ENCODE data around the gene HDAC5.
A peak's percentile ranks its signal among the peaks of the same experiment; 100 is the strongest.
"Not testable (repeated sequence)": the region's sequence is repeated elsewhere in the genome, so short reads cannot be mapped to it uniquely, and the experiment has no call there.

The HDAC5 gene

GRCh38 chr17:44111777-44112176 is 11.7 kb downstream of the HDAC5 start:
- peak overlapping the region; percentile 73 for H3K4me3 ChIP-seq
- no peaks in the 10 kb centered on the region for H3K9me3 ChIP-seq
- TF ChIP-seq Cebpa-rat (IDR thresholded peaks at IDR 0.05) = no peak
- H3K27me3 ChIP-seq = no peaks in the 10 kb centered on the region
- H3K4me2 ChIP-seq = peak overlapping the region; percentile 99
- H3K4me1 ChIP-seq = peaks cover 97% of the 10 kb centered on the region
- peak overlapping the region; percentile 85 for H3K9ac ChIP-seq
- peaks cover 90% of the 10 kb centered on the region for H4K20me1 ChIP-seq
- peak overlapping the region; percentile 88 for H3K27ac ChIP-seq
- peaks cover 50% of the 10 kb centered on the region for H3K36me3 ChIP-seq

- Histone ChIP-seq H3K4me1 (peaks cover 97% of the 10 kb centered on the region), H3K27ac (peak overlapping the region; percentile 88), H3K4me2 (peak overlapping the region; percentile 99), H4K20me1 (peaks cover 90% of the 10 kb centered on the region), H3K36me3 (peaks cover 43% of the 10 kb centered on the region), H3K4me3 (peak overlapping the region; percentile 73), H3K27me3 (no peaks in the 10 kb centered on the region), H3K9me3 (no peaks in the 10 kb centered on the region), H3K9ac (peak overlapping the region; percentile 85)
- TF ChIP-seq Cebpa-rat (IDR thresholded peaks at IDR 0.05) = no peak
These were observed 12.4 kb downstream of the HDAC5 start for GRCh38 chr17:44110823-44111633.

GRCh38 chr17:44110011-44110686 is 13.3 kb downstream of the HDAC5 start:
- Histone ChIP-seq H3K4me3 (peak overlapping the region; percentile 73), H3K27ac (peak overlapping the region; percentile 88), H4K20me1 (peaks cover 90% of the 10 kb centered on the region), H3K36me3 (peaks cover 40% of the 10 kb centered on the region), H3K27me3 (no peaks in the 10 kb centered on the region), H3K9ac (peak overlapping the region; percentile 85), H3K9me3 (no peaks in the 10 kb centered on the region), H3K4me2 (peak overlapping the region; percentile 99), H3K4me1 (peaks cover 97% of the 10 kb centered on the region)
- TF ChIP-seq Cebpa-rat (IDR thresholded peaks at IDR 0.05) = no peak

GRCh38 chr17:44109312-44109630 is 14.2 kb downstream of the HDAC5 start:
- Histone ChIP-seq H3K4me1 (peaks cover 97% of the 10 kb centered on the region), H3K4me3 (peak overlapping the region; percentile 73), H3K9ac (peak overlapping the region; percentile 85), H4K20me1 (peaks cover 90% of the 10 kb centered on the region), H3K4me2 (peak overlapping the region; percentile 99), H3K27ac (peak overlapping the region; percentile 88), H3K36me3 (peaks cover 40% of the 10 kb centered on the region), H3K27me3 (no peaks in the 10 kb centered on the region), H3K9me3 (no peaks in the 10 kb centered on the region)
- TF ChIP-seq Cebpa-rat (IDR thresholded peaks at IDR 0.05) = no peak

GRCh38 chr17:44108440-44109311 is 14.8 kb downstream of the HDAC5 start:
- H3K4me3 ChIP-seq = peak overlapping the region; percentile 73
- H3K9me3 ChIP-seq = no peaks in the 10 kb centered on the region
- H3K4me2 ChIP-seq = peak overlapping the region; percentile 99
- peak overlapping the region; percentile 85 for H3K9ac ChIP-seq
- H4K20me1 ChIP-seq = peaks cover 90% of the 10 kb centered on the region
- H3K4me1 ChIP-seq = peaks cover 97% of the 10 kb centered on the region
- no peak for TF ChIP-seq Cebpa-rat (IDR thresholded peaks at IDR 0.05)
- peak overlapping the region; percentile 88 for H3K27ac ChIP-seq
- H3K36me3 ChIP-seq = peaks cover 37% of the 10 kb centered on the region
- H3K27me3 ChIP-seq = no peaks in the 10 kb centered on the region

- Histone ChIP-seq H3K27ac (peak overlapping the region; percentile 88), H3K9me3 (no peaks in the 10 kb centered on the region), H4K20me1 (peaks cover 92% of the 10 kb centered on the region), H3K36me3 (peaks cover 51% of the 10 kb centered on the region), H3K9ac (peak overlapping the region; percentile 33; the same call in 1 of the 2 replicates), H3K4me3 (no peak overlapping the region), H3K4me1 (peaks cover 95% of the 10 kb centered on the region), H3K27me3 (no peaks in the 10 kb centered on the region), H3K4me2 (peak overlapping the region; percentile 99)
- no peak for TF ChIP-seq Cebpa-rat (IDR thresholded peaks at IDR 0.05)
These were observed 16.6 kb downstream of the HDAC5 start for GRCh38 chr17:44106801-44107200.

- Histone ChIP-seq H3K27ac (peak overlapping the region; percentile 88), H3K9ac (peak overlapping the region; percentile 67), H3K36me3 (peaks cover 57% of the 10 kb centered on the region), H4K20me1 (peaks cover 97% of the 10 kb centered on the region), H3K9me3 (no peaks in the 10 kb centered on the region), H3K4me1 (peaks cover 94% of the 10 kb centered on the region), H3K4me3 (no peak overlapping the region), H3K4me2 (peak overlapping the region; percentile 99), H3K27me3 (no peaks in the 10 kb centered on the region)
- no peak for TF ChIP-seq Cebpa-rat (IDR thresholded peaks at IDR 0.05)
These were observed 17.5 kb downstream of the HDAC5 start for GRCh38 chr17:44105941-44106340.

GRCh38 chr17:44105483-44105882 is 18.0 kb downstream of the HDAC5 start:
- H4K20me1 ChIP-seq = peaks cover 93% of the 10 kb centered on the region
- peak overlapping the region; percentile 67 for H3K9ac ChIP-seq
- TF ChIP-seq Cebpa-rat (IDR thresholded peaks at IDR 0.05) = no peak
- no peaks in the 10 kb centered on the region for H3K9me3 ChIP-seq
- peak overlapping the region; percentile 99 for H3K4me2 ChIP-seq
- H3K4me1 ChIP-seq = peaks cover 90% of the 10 kb centered on the region
- H3K27me3 ChIP-seq = no peaks in the 10 kb centered on the region
- H3K36me3 ChIP-seq = peaks cover 57% of the 10 kb centered on the region
- H3K27ac ChIP-seq = peak overlapping the region; percentile 88
- H3K4me3 ChIP-seq = no peak overlapping the region

- H3K36me3 ChIP-seq = peaks cover 61% of the 10 kb centered on the region
- no peak for TF ChIP-seq Cebpa-rat (IDR thresholded peaks at IDR 0.05)
- peak overlapping the region; percentile 27; the same call in 1 of the 2 replicates for H3K27ac ChIP-seq
- no peaks in the 10 kb centered on the region for H3K27me3 ChIP-seq
- 0 out of 2 replicates have a peak overlapping the region, but pooled peaks have one; percentile 34 for H3K9ac ChIP-seq
- H3K4me3 ChIP-seq = no peak overlapping the region
- peak overlapping the region; percentile 3; the same call in 1 of the 2 replicates for H3K4me2 ChIP-seq
- H3K4me1 ChIP-seq = peaks cover 90% of the 10 kb centered on the region
- peaks cover 88% of the 10 kb centered on the region for H4K20me1 ChIP-seq
- no peaks in the 10 kb centered on the region for H3K9me3 ChIP-seq
These were observed 20.4 kb downstream of the HDAC5 start for GRCh38 chr17:44102849-44103622.

- not testable (repeated sequence) for H3K4me3 ChIP-seq, H3K4me2 ChIP-seq, H3K9me3 ChIP-seq, H3K9ac ChIP-seq, H3K27ac ChIP-seq, H3K27me3 ChIP-seq
- peaks cover 86% of the 10 kb centered on the region for H4K20me1 ChIP-seq
- H3K4me1 ChIP-seq = peaks cover 90% of the 10 kb centered on the region
- H3K36me3 ChIP-seq = peaks cover 51% of the 10 kb centered on the region
These were observed 21.6 kb downstream of the HDAC5 start for GRCh38 chr17:44101858-44102257.
